Measurements from ENCODE around the gene PLEKHG3.
A peak's percentile ranks its signal among the peaks of the same experiment; 100 is the strongest.

Gene PLEKHG3

GRCh38 chr14:64659366-64659765 lies 44.9 kb upstream of the PLEKHG3 start:
- H3K4me3 ChIP-seq (ENCODE audit: low read length): no peak overlapping the region
- H3F3A ChIP-seq (ENCODE audit: control insufficient read depth, insufficient read depth): no peaks in the 10 kb centered on the region
- no peaks in the 10 kb centered on the region for H4K20me1 ChIP-seq (ENCODE audit: control insufficient read depth, insufficient read depth, low read depth, low read length)
- no peaks in the 10 kb centered on the region for H3K9me2 ChIP-seq (replicated peaks; ENCODE audit: control insufficient read depth, low read length)
- TF ChIP-seq CTCF (IDR thresholded peaks at IDR 0.05; ENCODE audit: low read depth, low read length, poor library complexity, severe bottlenecking) (no peak), EZH2phosphoT487 (IDR thresholded peaks at IDR 0.05; ENCODE audit: borderline replicate concordance, low read length) (no peak)
- H3K79me2 ChIP-seq (ENCODE audit: control insufficient read depth, low read length): no peaks in the 10 kb centered on the region
- H3K4me2 ChIP-seq (ENCODE audit: low read length): no peak overlapping the region
- no peaks in the 10 kb centered on the region; the same call in 1 of the 2 replicates for H3K27me3 ChIP-seq (ENCODE audit: control insufficient read depth, low read length)
- H3K4me1 ChIP-seq (ENCODE audit: control insufficient read depth, low read length): no peaks in the 10 kb centered on the region
- H3K27ac ChIP-seq (ENCODE audit: low read depth, low read length): no peak overlapping the region
- no peaks in the 10 kb centered on the region for H3K9me3 ChIP-seq (ENCODE audit: control insufficient read depth, insufficient read depth, low read length)
- H3K36me3 ChIP-seq (ENCODE audit: control insufficient read depth, low read length): no peaks in the 10 kb centered on the region

GRCh38 chr14:64663174-64663573 lies 41.0 kb upstream of the PLEKHG3 start:
- Histone ChIP-seq H3K79me2 (ENCODE audit: control insufficient read depth, low read length) (no peaks in the 10 kb centered on the region), H3K9me3 (ENCODE audit: control insufficient read depth, insufficient read depth, low read length) (no peaks in the 10 kb centered on the region), H3K27ac (ENCODE audit: low read depth, low read length) (no peak overlapping the region), H3K4me3 (ENCODE audit: low read length) (no peak overlapping the region), H3K36me3 (ENCODE audit: control insufficient read depth, low read length) (no peaks in the 10 kb centered on the region), H3K4me1 (ENCODE audit: control insufficient read depth, low read length) (no peaks in the 10 kb centered on the region), H4K20me1 (ENCODE audit: control insufficient read depth, insufficient read depth, low read depth, low read length) (no peaks in the 10 kb centered on the region), H3K9me2 (replicated peaks; ENCODE audit: control insufficient read depth, low read length) (no peaks in the 10 kb centered on the region), H3F3A (ENCODE audit: control insufficient read depth, insufficient read depth) (no peaks in the 10 kb centered on the region), H3K27me3 (ENCODE audit: control insufficient read depth, low read length) (no peaks in the 10 kb centered on the region), H3K4me2 (ENCODE audit: low read length) (no peak overlapping the region)
- TF ChIP-seq CTCF (IDR thresholded peaks at IDR 0.05; ENCODE audit: low read depth, low read length, poor library complexity, severe bottlenecking) (no peak), EZH2phosphoT487 (IDR thresholded peaks at IDR 0.05; ENCODE audit: borderline replicate concordance, low read length) (no peak)

GRCh38 chr14:64671591-64671990 lies 32.6 kb upstream of the PLEKHG3 start:
- H3F3A ChIP-seq (ENCODE audit: control insufficient read depth, insufficient read depth): no peaks in the 10 kb centered on the region
- H3K36me3 ChIP-seq (ENCODE audit: control insufficient read depth, low read length): no peaks in the 10 kb centered on the region
- no peaks in the 10 kb centered on the region for H3K9me3 ChIP-seq (ENCODE audit: control insufficient read depth, insufficient read depth, low read length)
- no peaks in the 10 kb centered on the region for H4K20me1 ChIP-seq (ENCODE audit: control insufficient read depth, insufficient read depth, low read depth, low read length)
- H3K27ac ChIP-seq (ENCODE audit: low read depth, low read length): no peak overlapping the region
- peaks cover 26% of the 10 kb centered on the region for H3K27me3 ChIP-seq (ENCODE audit: control insufficient read depth, low read length)
- no peak overlapping the region for H3K4me2 ChIP-seq (ENCODE audit: low read length)
- H3K4me3 ChIP-seq (ENCODE audit: low read length): no peak overlapping the region
- peaks cover 4% of the 10 kb centered on the region for H3K4me1 ChIP-seq (ENCODE audit: control insufficient read depth, low read length)
- no peaks in the 10 kb centered on the region for H3K9me2 ChIP-seq (replicated peaks; ENCODE audit: control insufficient read depth, low read length)
- 0 out of 2 replicates have a peak, but pooled peaks have one; percentile 44 for TF ChIP-seq EZH2phosphoT487 (IDR thresholded peaks at IDR 0.05; ENCODE audit: borderline replicate concordance, low read length)
- peak; percentile 74 for TF ChIP-seq CTCF (IDR thresholded peaks at IDR 0.05; ENCODE audit: low read depth, low read length, poor library complexity, severe bottlenecking)
- H3K79me2 ChIP-seq (ENCODE audit: control insufficient read depth, low read length): no peaks in the 10 kb centered on the region
